HepG2 (cell line): ENCODE results near the gene SETD5. TPM values are rescaled to one million over a fixed set of nuclear protein-coding genes. Genes with fewer than 3 reads are reported as not detected.
A peak's percentile ranks its signal among the peaks of the same experiment; 100 is the strongest.

Experiments
- ATF1 ChIP-seq: IDR thresholded peaks from 2 replicates; pipeline ENCODE4 v1.6.1; 2016; ENCODE audit warnings: mild to moderate bottlenecking, control low read depth
- ATF7-NPFF ChIP-seq: sonication (generic); formaldehyde crosslinking; IDR thresholded peaks from 2 replicates; pipeline ENCODE4 v1.8.1; 2023; ENCODE audit warnings: mild to moderate bottlenecking, low read depth, missing genetic modification reagents, moderate library complexity
- CENPX ChIP-seq: sonication (generic); formaldehyde crosslinking; IDR thresholded peaks from 2 replicates; pipeline ENCODE4 v1.9.0; 2021; ENCODE audit warnings: mild to moderate bottlenecking, missing genetic modification reagents, moderate library complexity
- DPF2 ChIP-seq: sonication (generic); formaldehyde crosslinking; IDR thresholded peaks from 2 replicates; pipeline ENCODE4 v1.4.0; 2020; ENCODE audit warnings: mild to moderate bottlenecking, low read depth, missing genetic modification reagents, borderline replicate concordance
- EED ChIP-seq: sonication (generic); formaldehyde crosslinking; IDR thresholded peaks from 2 replicates; pipeline ENCODE4 v1.5.0; 2020; ENCODE audit warnings: mild to moderate bottlenecking, missing genetic modification reagents
- GTF2F1 ChIP-seq: fragments of 150-350 bp; IDR thresholded peaks from 2 replicates; pipeline ENCODE4 v1.6.1; 2014; ENCODE audit warnings: low read length
- HNF1A ChIP-seq, 2 experiments: sonication (generic) in 1 of 2; formaldehyde crosslinking in 1 of 2; IDR thresholded peaks; 2 replicates each; pipeline versions ENCODE4 v1.4.0 to v1.6.1; 2016 to 2020; ENCODE audit warnings: borderline replicate concordance in 1 of 2, low read depth in 1 of 2, mild to moderate bottlenecking in 1 of 2, missing genetic modification reagents in 1 of 2
- MTA3 ChIP-seq: sonication (generic); formaldehyde crosslinking; IDR thresholded peaks from 2 replicates; pipeline ENCODE4 v1.4.0; 2020; ENCODE audit warnings: missing genetic modification reagents
- PLSCR1 ChIP-seq: sonication (generic); formaldehyde crosslinking; IDR thresholded peaks from 2 replicates; pipeline ENCODE4 v1.5.0; 2020; ENCODE audit warnings: missing genetic modification reagents, mild to moderate bottlenecking, borderline replicate concordance
- PRDM10 ChIP-seq: sonication (generic); formaldehyde crosslinking; IDR thresholded peaks from 2 replicates; pipeline ENCODE4 v1.4.0; 2020; ENCODE audit warnings: low read depth, missing genetic modification reagents
- RAD51 ChIP-seq: fragments of 450-650 bp; IDR thresholded peaks from 2 replicates; pipeline ENCODE4 v1.6.1; 2016; ENCODE audit warnings: borderline replicate concordance
- RFXAP ChIP-seq: sonication (generic); formaldehyde crosslinking; IDR thresholded peaks from 2 replicates; pipeline ENCODE4 v1.4.0; 2020; ENCODE audit warnings: missing genetic modification reagents, borderline replicate concordance
- SRF ChIP-seq: IDR thresholded peaks from 2 replicates; pipeline ENCODE4 v1.6.1; 2011; ENCODE audit warnings: mild to moderate bottlenecking, low read depth, low read length, moderate library complexity
- TFAP4 ChIP-seq: sonication (generic); IDR thresholded peaks from 2 replicates; pipeline ENCODE4 v1.6.1; 2016; ENCODE audit warnings: low read depth, borderline replicate concordance
- YEATS4 ChIP-seq: sonication (generic); formaldehyde crosslinking; IDR thresholded peaks from 2 replicates; pipeline ENCODE4 v1.4.0; 2020; ENCODE audit warnings: missing genetic modification reagents, borderline replicate concordance
- ZBTB14 ChIP-seq: sonication (generic); formaldehyde crosslinking; IDR thresholded peaks from 2 replicates; pipeline ENCODE4 v1.4.0; 2020; ENCODE audit warnings: missing genetic modification reagents
- ZNF121 ChIP-seq: sonication (generic); formaldehyde crosslinking; IDR thresholded peaks from 2 replicates; pipeline ENCODE4 v1.5.0; 2020; ENCODE audit warnings: mild to moderate bottlenecking, missing genetic modification reagents
- ZNF773 ChIP-seq: sonication (generic); formaldehyde crosslinking; IDR thresholded peaks from 2 replicates; pipeline ENCODE4 v1.4.0; 2020; ENCODE audit warnings: missing genetic modification reagents, borderline replicate concordance
- polyA plus RNA-seq, 8 experiments: library from polyadenylated mRNA; depleted of rRNA in 3 of 8; stranded (reverse) in 7 of 8; unstranded in 1 of 8; fragments of >200 nt; fragmentation: Illumina TruSeq in 4 of 8; extraction: Trizol in 4 of 8; gene quantifications; 2 replicates each; pipeline versions ENCODE4 v1.2.1 to v1.2.3, GENCODE V29; 2011 to 2016; ENCODE audit warnings: low read depth in 4 of 8, missing spikeins in 1 of 8, mixed read lengths in 1 of 8; ENCODE audit not compliant: insufficient read depth in 1 of 8
- total RNA-seq, 5 experiments: library from RNA; depleted of rRNA; stranded (reverse); fragments of >200 nt; fragmentation: Illumina TruSeq; extraction: Trizol; gene quantifications; 2 replicates each; pipeline ENCODE4 v1.2.3, GENCODE V29; 2016; ENCODE audit warnings: low read depth in 1 of 5

The SETD5 gene
- total and polyA plus RNA-seq, 2 of the 13 experiments (the other 11 are each of a cell fraction or from before 2014, with no cell fraction given) = 46.8 to 95.8 TPM

- TF ChIP-seq SRF (no peak), DPF2 (CRISPR knock-in tag) (0 out of 2 replicates have a peak, but pooled peaks have one; percentile 48), GTF2F1 (no peak), ZNF773 (CRISPR knock-in tag) (no peak), YEATS4 (CRISPR knock-in tag) (peak; percentile 67), CENPX (CRISPR knock-in tag) (no peak), HNF1A (IDR thresholded peaks at IDR 0.05; ENCODE audit: low read depth) (no peak), HNF1A (CRISPR knock-in tag; IDR thresholded peaks at IDR 0.05; ENCODE audit: borderline replicate concordance) (peak; percentile 66; the same call in 1 of the 2 replicates), EED (CRISPR knock-in tag) (no peak), PRDM10 (CRISPR knock-in tag) (peak; percentile 82; the same call in 1 of the 2 replicates), ZNF121 (peak; percentile 15; the same call in 1 of the 2 replicates), RFXAP (peak; percentile 73), ATF1 (CRISPR knock-in tag) (no peak; the same call in 1 of the 2 replicates), PLSCR1 (CRISPR knock-in tag) (no peak), TFAP4 (peak; percentile 99), MTA3 (CRISPR knock-in tag) (no peak), ZBTB14 (CRISPR knock-in tag) (no peak), ATF7-NPFF (CRISPR knock-in tag) (no peak), RAD51 (no peak)
Observed at GRCh38 chr3:9422712-9423424, 25.5 kb downstream of the SETD5 start (continued).
